ENCODE results near the gene ZNF428. TPM values are rescaled to one million over a fixed set of nuclear protein-coding genes. Genes with fewer than 3 reads are reported as not detected.

Gene ZNF428
- total RNA-seq, 1 donor from 2014 or later, result 27.1 TPM

GRCh38 chr19:43625918-43626579 lies 6.6 kb upstream of the ZNF428 start:
- no peaks in the 10 kb centered on the region for H3K36me3 ChIP-seq
- H3K9me3 ChIP-seq, result no peaks in the 10 kb centered on the region
- H3K27ac ChIP-seq, result no peak overlapping the region
- ATAC-seq, result peak; percentile 50
- no peak for TF ChIP-seq CTCF (IDR thresholded peaks at IDR 0.05)
- no peaks in the 10 kb centered on the region for H3K4me1 ChIP-seq
- DNase-seq, result no peak
- intact Hi-C loops (cut with DNase I), result no loop called here
- no peaks in the 10 kb centered on the region for H3K27me3 ChIP-seq
- H3K4me3 ChIP-seq, result no peak overlapping the region

GRCh38 chr19:43624933-43625332 lies 5.5 kb upstream of the ZNF428 start:
- DNase-seq (peak; percentile 83), ATAC-seq (peak; percentile 65)
- H3K36me3 ChIP-seq, result no peaks in the 10 kb centered on the region
- H3K9me3 ChIP-seq, result no peaks in the 10 kb centered on the region
- TF ChIP-seq CTCF (IDR thresholded peaks at IDR 0.05), result peak; percentile 15
- intact Hi-C loops (cut with DNase I), result no loop called here
- H3K27ac ChIP-seq, result no peak overlapping the region
- H3K4me1 ChIP-seq, result no peaks in the 10 kb centered on the region
- no peaks in the 10 kb centered on the region for H3K27me3 ChIP-seq
- no peak overlapping the region for H3K4me3 ChIP-seq

GRCh38 chr19:43623889-43624670 lies 4.7 kb upstream of the ZNF428 start:
- Histone ChIP-seq H3K27ac (no peak overlapping the region), H3K9me3 (no peaks in the 10 kb centered on the region), H3K4me3 (no peak overlapping the region), H3K27me3 (no peaks in the 10 kb centered on the region), H3K4me1 (no peaks in the 10 kb centered on the region), H3K36me3 (no peaks in the 10 kb centered on the region)
- no peak for ATAC-seq
- no peak for TF ChIP-seq CTCF (IDR thresholded peaks at IDR 0.05)
- intact Hi-C loops (cut with DNase I), result no loop called here
- no peak for DNase-seq

DNA sequence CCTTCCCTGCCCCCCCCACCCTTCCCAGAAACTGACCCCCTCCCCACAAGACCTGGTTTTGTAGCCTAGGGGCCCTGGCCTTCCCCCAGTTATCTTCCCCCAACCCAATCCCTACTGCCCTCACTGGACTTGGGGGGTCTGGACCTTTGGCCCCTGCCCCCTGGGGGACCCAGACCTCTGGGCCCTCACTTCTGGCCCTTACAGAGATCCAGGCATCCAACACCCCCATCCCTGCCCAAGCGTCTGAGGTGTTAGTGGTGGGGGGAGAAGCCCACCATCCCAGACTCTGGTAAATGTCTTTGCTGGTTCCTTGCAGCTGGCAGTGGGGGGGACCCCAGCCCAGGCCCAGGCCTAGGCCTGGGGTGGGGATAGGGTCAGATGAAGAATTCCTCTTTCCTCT lies 3.5 kb upstream of the ZNF428 start:
- no peak for DNase-seq
- H3K27ac ChIP-seq, result no peak overlapping the region
- no peak overlapping the region for H3K4me3 ChIP-seq
- no peaks in the 10 kb centered on the region for H3K36me3 ChIP-seq
- H3K27me3 ChIP-seq, result no peaks in the 10 kb centered on the region
- H3K9me3 ChIP-seq, result no peaks in the 10 kb centered on the region
- no peak for TF ChIP-seq CTCF (IDR thresholded peaks at IDR 0.05)
- ATAC-seq, result no peak
- peaks cover 8% of the 10 kb centered on the region for H3K4me1 ChIP-seq
- intact Hi-C loops (cut with DNase I), result no loop called here

DNA sequence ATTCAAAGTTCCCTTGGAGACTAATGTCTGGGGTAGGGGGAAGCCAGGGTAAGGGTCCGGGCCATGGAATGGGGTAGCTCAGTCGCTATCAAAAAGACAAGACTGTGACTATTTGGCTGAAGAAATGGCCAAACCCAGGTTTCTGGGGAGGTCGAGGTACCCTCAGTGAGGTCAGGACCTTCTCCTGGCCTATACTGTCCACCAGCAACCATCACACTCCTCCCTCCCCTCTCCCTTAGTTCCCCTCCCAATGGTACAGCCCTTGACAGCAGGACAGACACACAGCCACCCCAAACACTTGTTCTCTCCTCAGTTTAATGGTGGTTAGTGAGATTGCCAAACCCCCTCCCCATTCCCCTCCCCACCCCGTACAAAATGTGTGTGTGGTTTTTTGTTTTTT lies 2.6 kb upstream of the ZNF428 start:
- H3K36me3 ChIP-seq, result no peaks in the 10 kb centered on the region
- no peaks in the 10 kb centered on the region for H3K27me3 ChIP-seq
- TF ChIP-seq CTCF (IDR thresholded peaks at IDR 0.05), result no peak
- H3K27ac ChIP-seq, result no peak overlapping the region
- no peak overlapping the region for H3K4me3 ChIP-seq
- intact Hi-C loops (cut with DNase I), result no loop called here
- no peak for ATAC-seq
- no peaks in the 10 kb centered on the region for H3K9me3 ChIP-seq
- peaks cover 8% of the 10 kb centered on the region for H3K4me1 ChIP-seq
- DNase-seq, result no peak
